Neural crest cell (in vitro differentiated cells): ENCODE results near the gene SLC2A5. TPM values are rescaled to one million over a fixed set of nuclear protein-coding genes. Genes with fewer than 3 reads are reported as not detected.

Source experiments
- DNase-seq: peaks from one replicate; pipeline ENCODE4 v3.0.0; 2021; ENCODE audit warnings: low read depth, mixed read lengths, low spot score
- H3K27ac Mint-ChIP-seq: one replicate; pipeline ENCODE4 v1.8.0; 2021; ENCODE audit warnings: mild to moderate bottlenecking, mixed read lengths; ENCODE audit not compliant: unreplicated experiment
- H3K27me3 Mint-ChIP-seq: 2 replicates; pipeline ENCODE4 v1.8.0; 2021; ENCODE audit warnings: low read depth, mild to moderate bottlenecking, mixed read lengths
- H3K36me3 Mint-ChIP-seq: 2 replicates; pipeline ENCODE4 v1.8.0; 2021; ENCODE audit warnings: low read depth, mild to moderate bottlenecking, mixed read lengths
- H3K4me1 Mint-ChIP-seq: 2 replicates; pipeline ENCODE4 v1.8.0; 2021; ENCODE audit warnings: mixed read lengths
- H3K4me3 Mint-ChIP-seq: one replicate; pipeline ENCODE4 v1.8.0; 2021; ENCODE audit warnings: mild to moderate bottlenecking, mixed read lengths
- H3K9me3 Mint-ChIP-seq: 2 replicates; pipeline ENCODE4 v1.8.0; 2021; ENCODE audit warnings: mixed read lengths
- CTCF ChIP-seq: fragments of 200-600 bp; sonication (generic); conservative IDR thresholded peaks from 2 replicates; pipeline ENCODE4 v1.5.0; 2021; ENCODE audit warnings: antibody characterized with exemption, mild to moderate bottlenecking
- total RNA-seq: library from RNA; stranded (reverse); gene quantifications from 2 replicates; pipeline ENCODE4 v1.2.1, GENCODE V29; 2021

SLC2A5 gene
- total RNA-seq, 1 donor from 2014 or later: not detected

GRCh38 chr1:9013819-9014218 lies 55.6 kb downstream of the SLC2A5 start:
- H3K27me3 Mint-ChIP-seq: no peaks in the 10 kb centered on the region
- H3K4me1 Mint-ChIP-seq: peaks cover 4% of the 10 kb centered on the region
- TF ChIP-seq CTCF: no peak
- no peak overlapping the region for H3K27ac Mint-ChIP-seq
- H3K36me3 Mint-ChIP-seq: no peaks in the 10 kb centered on the region
- no peak for DNase-seq
- no peak overlapping the region for H3K4me3 Mint-ChIP-seq
- H3K9me3 Mint-ChIP-seq: no peaks in the 10 kb centered on the region

GRCh38 chr1:9010781-9011323 lies 58.6 kb downstream of the SLC2A5 start:
- Mint-ChIP-seq H3K36me3 (no peaks in the 10 kb centered on the region), H3K4me1 (peaks cover 4% of the 10 kb centered on the region), H3K9me3 (no peaks in the 10 kb centered on the region), H3K4me3 (no peak overlapping the region), H3K27me3 (no peaks in the 10 kb centered on the region), H3K27ac (peak overlapping the region; percentile 72)
- DNase-seq: no peak
- TF ChIP-seq CTCF: no peak

- H3K36me3 Mint-ChIP-seq: no peaks in the 10 kb centered on the region
- H3K4me1 Mint-ChIP-seq: peaks cover 9% of the 10 kb centered on the region
- H3K4me3 Mint-ChIP-seq: no peak overlapping the region
- TF ChIP-seq CTCF: peak; percentile 53
- H3K27ac Mint-ChIP-seq: no peak overlapping the region
- no peaks in the 10 kb centered on the region for H3K9me3 Mint-ChIP-seq
- peak; percentile 28 for DNase-seq
- H3K27me3 Mint-ChIP-seq: no peaks in the 10 kb centered on the region
These were observed 59.7 kb downstream of the SLC2A5 start for GRCh38 chr1:9009438-9010370.

- Mint-ChIP-seq H3K9me3 (no peaks in the 10 kb centered on the region), H3K27ac (no peak overlapping the region), H3K4me3 (no peak overlapping the region), H3K4me1 (peaks cover 15% of the 10 kb centered on the region), H3K27me3 (no peaks in the 10 kb centered on the region), H3K36me3 (no peaks in the 10 kb centered on the region)
- DNase-seq: no peak
- TF ChIP-seq CTCF: no peak
These were observed 61.2 kb downstream of the SLC2A5 start for GRCh38 chr1:9008236-9008635.

GRCh38 chr1:9006956-9007615 lies 62.3 kb downstream of the SLC2A5 start:
- no peaks in the 10 kb centered on the region for H3K36me3 Mint-ChIP-seq
- H3K27ac Mint-ChIP-seq: no peak overlapping the region
- no peaks in the 10 kb centered on the region for H3K27me3 Mint-ChIP-seq
- DNase-seq: no peak
- no peaks in the 10 kb centered on the region for H3K9me3 Mint-ChIP-seq
- TF ChIP-seq CTCF: no peak
- peaks cover 24% of the 10 kb centered on the region for H3K4me1 Mint-ChIP-seq
- no peak overlapping the region for H3K4me3 Mint-ChIP-seq
